HL-60/S4 (cell line): Measurements from ENCODE around the gene DLGAP1.
"Not testable (repeated sequence)": the region's sequence is repeated elsewhere in the genome, so short reads cannot be mapped to it uniquely, and the experiment has no call there.

Source experiments
- in situ Hi-C: fragments of 300-500 bp; cut with MboI; formaldehyde crosslinking; loops from 2 replicates; pipeline ENCODE4 v1.14.3; 2022; ENCODE audit warnings: low sequenced_read_pairs

Gene DLGAP1

GRCh38 chr18:3585656-3586509, 869.2 kb downstream of the DLGAP1 start:
- in situ Hi-C loops = no loop called here

DNA sequence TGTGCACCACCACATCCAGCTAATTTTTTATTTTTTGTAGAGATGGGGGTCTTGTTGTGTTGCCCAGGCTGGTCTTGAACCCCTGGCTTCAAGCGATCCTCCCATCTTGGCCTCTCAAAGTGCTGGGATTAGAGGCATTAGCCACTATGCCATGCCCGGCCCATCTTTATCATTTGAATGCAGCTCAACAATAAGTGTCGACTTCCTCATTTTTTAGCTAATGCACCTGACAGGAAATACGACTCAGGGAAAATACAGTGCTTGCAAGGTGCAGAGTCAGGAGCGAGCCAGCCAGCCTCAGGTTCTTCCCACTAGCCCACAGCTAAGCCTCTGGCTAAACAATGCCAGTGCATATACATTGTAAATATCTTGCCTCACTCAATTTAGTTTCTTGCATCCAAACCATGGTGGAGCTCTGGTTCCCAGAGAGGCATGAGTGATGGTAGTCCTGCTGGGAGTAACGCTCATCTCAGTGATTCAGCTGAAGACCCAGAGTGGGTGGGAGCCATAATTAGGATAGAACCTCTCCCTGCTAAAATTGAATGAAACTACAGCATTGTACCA, 870.1 kb downstream of the DLGAP1 start:
- in situ Hi-C loops = no loop called here

- in situ Hi-C loops = no loop called here
Observed at GRCh38 chr18:3584266-3584861, 870.7 kb downstream of the DLGAP1 start.

DNA sequence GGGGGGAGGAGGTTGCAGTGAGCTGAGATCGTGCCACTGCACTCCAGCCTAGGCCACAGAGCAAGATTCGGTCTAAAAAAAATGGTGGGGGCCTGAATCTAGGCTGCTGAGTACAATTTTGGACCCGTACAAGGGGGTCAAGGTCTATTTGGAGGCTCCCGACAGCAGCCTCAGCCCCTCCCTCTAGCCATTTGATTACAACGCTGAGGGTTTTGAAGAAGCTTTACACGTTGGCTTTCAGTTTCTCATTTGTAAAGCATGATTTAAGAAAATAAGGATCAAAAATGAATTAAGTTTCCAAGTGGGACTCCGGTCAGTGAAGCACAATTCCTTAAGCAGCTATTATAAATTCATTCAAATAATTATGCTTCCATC, 871.2 kb downstream of the DLGAP1 start:
- in situ Hi-C loops = no loop called here

DNA sequence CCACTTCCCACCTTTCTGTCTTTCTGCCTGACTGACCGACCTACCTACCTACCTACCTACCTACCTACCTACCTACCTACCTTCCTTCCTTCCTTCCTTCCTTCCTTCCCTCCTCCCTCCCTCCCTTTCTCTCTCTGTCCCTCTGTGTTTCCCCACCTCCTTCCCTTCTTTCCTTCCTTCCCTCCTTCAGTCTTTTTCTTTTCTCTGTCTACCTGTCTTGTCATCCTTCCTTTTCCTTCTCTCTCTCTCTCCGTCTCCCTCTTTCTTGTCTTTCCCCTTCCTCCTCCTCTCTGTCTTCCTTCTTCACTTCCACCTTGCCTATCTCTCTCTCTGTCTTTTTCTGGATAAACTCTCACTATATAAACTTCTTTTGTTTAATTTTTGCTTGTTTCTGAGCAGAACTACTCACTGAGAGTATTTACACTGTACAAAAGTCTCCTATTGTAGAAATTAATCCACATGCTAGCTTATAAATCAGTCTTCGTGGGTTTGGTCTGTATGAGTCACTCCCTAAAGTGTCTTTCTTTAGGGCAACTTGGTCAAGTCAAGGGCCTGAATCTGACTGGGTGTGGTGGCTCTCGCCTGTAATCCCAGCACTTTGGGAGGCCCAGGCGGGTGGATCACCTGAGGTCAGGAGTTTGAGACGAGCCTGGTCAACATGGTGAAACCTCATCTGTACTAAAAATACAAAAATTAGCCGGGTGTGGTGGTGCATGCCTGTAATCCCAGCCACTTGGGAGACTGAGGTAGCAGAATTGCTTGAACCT, 871.8 kb downstream of the DLGAP1 start:
- in situ Hi-C loops = not testable (repeated sequence)

DNA sequence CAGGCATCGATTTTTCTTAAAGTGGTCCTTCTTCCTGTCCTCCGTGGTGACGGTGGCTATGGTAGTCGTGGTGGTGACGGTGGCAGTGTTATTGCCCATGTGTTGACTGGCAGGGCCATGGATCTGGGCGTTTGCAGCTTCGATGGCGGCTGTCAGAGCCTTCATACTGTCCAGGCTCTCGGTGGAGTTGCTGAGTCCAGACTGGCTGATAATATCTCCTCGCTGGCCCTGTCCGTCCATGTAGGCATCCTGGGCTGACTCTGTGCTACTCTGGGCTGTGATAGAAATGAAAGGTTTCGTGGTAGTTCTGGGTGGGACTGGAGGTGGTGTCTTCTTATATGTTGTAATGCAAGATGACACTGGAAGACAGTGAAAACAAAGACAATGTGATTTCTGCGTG, 873.2 kb downstream of the DLGAP1 start:
- in situ Hi-C loops = no loop called here

DNA sequence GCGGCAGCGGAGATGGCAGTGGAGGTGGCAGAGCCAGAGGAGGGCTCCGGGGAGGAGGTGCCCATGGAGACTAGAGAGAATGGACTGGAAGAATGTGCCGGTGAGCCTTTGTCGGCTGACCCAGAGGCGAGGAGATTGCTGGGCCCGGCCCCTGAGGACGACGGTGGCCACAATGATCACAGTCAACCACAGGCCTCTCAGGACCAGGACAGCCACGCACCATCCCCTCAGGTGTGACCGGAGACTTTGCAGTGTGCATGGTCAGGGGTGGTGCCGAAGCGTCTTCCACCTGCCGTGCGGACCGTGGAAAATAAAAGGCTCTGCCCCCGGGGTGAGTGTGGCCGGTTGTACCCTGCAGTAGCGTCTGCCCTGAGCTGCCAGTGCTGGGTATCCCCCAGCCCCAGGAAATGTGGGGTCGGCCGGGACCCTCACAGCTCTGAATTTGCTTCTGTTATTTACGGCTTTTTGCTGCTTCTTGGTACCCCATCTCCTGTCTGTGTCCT, 874.5 kb downstream of the DLGAP1 start:
- in situ Hi-C loops = not testable (repeated sequence)

GRCh38 chr18:3579701-3580100, 875.4 kb downstream of the DLGAP1 start:
- in situ Hi-C loops = no loop called here

- in situ Hi-C loops = no loop called here
Observed at GRCh38 chr18:3578621-3579020, 876.5 kb downstream of the DLGAP1 start.

DNA sequence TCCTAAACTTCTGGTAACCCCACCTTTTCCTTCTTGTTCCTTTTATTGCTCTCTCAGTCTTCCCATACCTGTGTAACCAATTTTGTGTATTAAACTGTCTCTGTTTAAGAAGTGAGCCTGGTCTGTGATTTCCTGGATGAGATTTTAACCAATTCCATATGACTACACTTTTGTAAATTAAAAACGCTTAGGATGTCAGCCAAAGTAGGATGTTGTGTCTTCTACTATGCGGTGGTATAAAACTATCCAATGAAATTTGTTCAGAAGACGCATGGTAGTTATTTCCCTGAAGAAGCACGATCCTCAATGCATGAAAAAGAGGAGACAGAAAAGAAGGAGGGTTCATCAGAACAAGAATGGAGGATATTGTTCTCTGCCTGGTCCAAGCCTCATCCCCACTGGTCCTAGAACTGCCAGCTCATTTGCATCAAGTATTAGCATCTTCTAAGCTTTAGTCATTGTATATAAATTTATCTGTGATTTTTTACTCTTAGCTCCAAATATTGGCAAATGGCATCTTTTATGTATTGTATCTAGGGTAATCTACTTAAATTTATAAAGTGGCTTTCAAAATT, 877.7 kb downstream of the DLGAP1 start:
- in situ Hi-C loops = no loop called here

DNA sequence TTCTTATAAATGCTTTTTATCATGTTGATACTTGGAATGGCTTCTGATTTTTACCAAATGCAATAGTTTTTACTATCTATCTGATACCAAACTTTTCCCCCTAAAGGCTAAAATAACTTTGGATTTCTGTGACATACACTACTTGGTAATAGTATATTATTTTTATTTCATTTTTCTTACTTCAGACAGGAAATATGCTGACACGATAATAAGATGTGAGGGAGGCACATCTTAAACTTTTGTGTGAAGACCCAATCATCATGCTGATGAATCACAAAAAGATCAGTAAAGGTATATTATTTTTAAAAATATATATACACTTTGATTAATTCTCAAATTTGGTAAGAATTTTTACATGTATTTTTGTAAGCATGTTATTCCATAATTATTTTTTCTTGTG, 882.3 kb downstream of the DLGAP1 start:
- in situ Hi-C loops = no loop called here

DNA sequence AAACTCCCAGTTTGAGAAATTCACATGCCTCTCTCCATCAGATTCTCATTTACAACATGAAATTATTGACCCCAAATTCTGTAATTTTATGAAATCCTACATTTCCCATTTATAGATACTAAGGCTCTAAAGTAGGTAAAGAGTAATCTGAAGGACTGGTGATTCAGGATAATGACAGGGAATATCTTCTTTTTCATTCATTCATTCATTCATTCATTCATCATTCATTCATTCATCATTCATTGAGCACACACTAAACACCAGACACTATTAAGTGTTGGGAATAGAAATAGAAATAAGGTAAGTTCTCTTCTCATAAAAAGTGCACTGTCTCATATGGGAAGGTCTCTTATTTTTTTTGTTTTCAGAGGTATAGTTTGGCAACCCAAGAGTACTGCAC, 888.3 kb downstream of the DLGAP1 start:
- in situ Hi-C loops = no loop called here

- in situ Hi-C loops = no loop called here
Observed at GRCh38 chr18:3560755-3561154, 894.4 kb downstream of the DLGAP1 start.

- in situ Hi-C loops = no loop called here
Observed at GRCh38 chr18:3554811-3555427, 900.2 kb downstream of the DLGAP1 start.

DNA sequence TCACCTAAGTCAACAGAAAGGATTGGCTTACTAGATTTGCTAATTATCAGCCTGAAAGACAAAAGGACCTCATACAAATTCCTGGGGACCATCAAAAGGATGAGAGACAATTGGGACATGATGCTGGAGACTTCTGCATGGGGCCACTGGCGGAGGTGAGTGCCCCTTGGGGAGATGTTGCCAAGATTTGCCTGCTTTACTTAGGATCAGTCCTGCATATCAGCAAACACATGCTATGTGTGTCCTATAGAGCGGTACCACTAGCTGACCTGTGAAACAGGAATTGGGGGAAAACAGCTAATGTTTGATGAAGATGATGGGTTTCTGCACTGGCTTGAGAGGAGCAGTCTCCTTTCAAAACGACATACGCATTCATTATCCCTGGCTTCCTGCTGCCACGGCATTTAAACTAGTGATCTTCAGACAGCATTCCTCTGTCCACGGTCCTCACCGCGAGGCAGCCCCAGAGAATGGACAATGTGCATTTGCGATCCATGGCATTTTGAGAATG, 901.0 kb downstream of the DLGAP1 start:
- in situ Hi-C loops = no loop called here

DNA sequence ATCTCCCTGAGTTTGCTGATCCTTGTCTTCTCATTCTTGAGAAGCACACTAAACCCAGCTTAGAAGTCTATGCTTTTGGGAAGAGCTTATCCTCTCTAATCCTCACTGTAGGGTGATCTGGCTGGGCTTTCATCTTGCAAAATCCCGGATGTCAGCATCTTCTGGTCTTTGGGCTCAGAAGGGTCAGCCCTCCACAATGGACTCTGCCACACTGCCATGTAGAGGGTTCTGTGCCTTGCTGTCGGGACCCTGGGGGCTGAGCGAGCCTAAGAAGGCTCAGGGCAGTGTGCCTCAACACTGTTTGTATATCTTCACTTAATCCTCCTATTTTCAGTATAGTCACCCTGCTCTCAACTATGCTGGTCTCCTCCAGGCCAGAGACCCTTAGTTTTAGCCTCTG, 902.8 kb downstream of the DLGAP1 start:
- in situ Hi-C loops = no loop called here

GRCh38 chr18:3547891-3548615, 907.1 kb downstream of the DLGAP1 start:
- in situ Hi-C loops = no loop called here

- in situ Hi-C loops = no loop called here
Observed at GRCh38 chr18:3546106-3546505, 909.0 kb downstream of the DLGAP1 start.

GRCh38 chr18:3544537-3544936, 910.6 kb downstream of the DLGAP1 start:
- in situ Hi-C loops = no loop called here
